ENCODE measurements around the gene EXOSC1.

- TF ChIP-seq RAD21 (conservative IDR thresholded peaks at IDR 0.05) (no peak), CTCF (IDR thresholded peaks at IDR 0.05; ENCODE audit: poor library complexity, severe bottlenecking) (no peak), EP300 (conservative IDR thresholded peaks at IDR 0.05; ENCODE audit: poor library complexity, severe bottlenecking) (no peak), SMC3 (conservative IDR thresholded peaks at IDR 0.05; ENCODE audit: poor library complexity) (no peak), POLR2AphosphoS5 (IDR thresholded peaks at IDR 0.05) (no peak), EZH2 (IDR thresholded peaks at IDR 0.05; ENCODE audit: borderline replicate concordance, insufficient read depth, low read length, poor library complexity, severe bottlenecking) (no peak), MXI1 (conservative IDR thresholded peaks at IDR 0.05; ENCODE audit: poor library complexity, severe bottlenecking) (no peak), TAF1 (IDR thresholded peaks at IDR 0.05; ENCODE audit: low read depth) (no peak)
- TF ChIP-seq, protein P1, sequence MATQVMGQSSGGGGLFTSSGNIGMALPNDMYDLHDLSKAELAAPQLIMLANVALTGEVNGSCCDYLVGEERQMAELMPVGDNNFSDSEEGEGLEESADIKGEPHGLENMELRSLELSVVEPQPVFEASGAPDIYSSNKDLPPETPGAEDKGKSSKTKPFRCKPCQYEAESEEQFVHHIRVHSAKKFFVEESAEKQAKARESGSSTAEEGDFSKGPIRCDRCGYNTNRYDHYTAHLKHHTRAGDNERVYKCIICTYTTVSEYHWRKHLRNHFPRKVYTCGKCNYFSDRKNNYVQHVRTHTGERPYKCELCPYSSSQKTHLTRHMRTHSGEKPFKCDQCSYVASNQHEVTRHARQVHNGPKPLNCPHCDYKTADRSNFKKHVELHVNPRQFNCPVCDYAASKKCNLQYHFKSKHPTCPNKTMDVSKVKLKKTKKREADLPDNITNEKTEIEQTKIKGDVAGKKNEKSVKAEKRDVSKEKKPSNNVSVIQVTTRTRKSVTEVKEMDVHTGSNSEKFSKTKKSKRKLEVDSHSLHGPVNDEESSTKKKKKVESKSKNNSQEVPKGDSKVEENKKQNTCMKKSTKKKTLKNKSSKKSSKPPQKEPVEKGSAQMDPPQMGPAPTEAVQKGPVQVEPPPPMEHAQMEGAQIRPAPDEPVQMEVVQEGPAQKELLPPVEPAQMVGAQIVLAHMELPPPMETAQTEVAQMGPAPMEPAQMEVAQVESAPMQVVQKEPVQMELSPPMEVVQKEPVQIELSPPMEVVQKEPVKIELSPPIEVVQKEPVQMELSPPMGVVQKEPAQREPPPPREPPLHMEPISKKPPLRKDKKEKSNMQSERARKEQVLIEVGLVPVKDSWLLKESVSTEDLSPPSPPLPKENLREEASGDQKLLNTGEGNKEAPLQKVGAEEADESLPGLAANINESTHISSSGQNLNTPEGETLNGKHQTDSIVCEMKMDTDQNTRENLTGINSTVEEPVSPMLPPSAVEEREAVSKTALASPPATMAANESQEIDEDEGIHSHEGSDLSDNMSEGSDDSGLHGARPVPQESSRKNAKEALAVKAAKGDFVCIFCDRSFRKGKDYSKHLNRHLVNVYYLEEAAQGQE (IDR thresholded peaks at IDR 0.05; ENCODE audit: borderline replicate concordance): no peak
These were observed 5.0 kb upstream of the EXOSC1 start for GRCh38 chr10:97450828-97451227.
